Measurements from ENCODE around the gene AKIP1. TPM values are rescaled to one million over a fixed set of nuclear protein-coding genes. Genes with fewer than 3 reads are reported as not detected.

Gene AKIP1
- 10 to 100 TPM; 28.8 to 58.7 TPM for total RNA-seq

GRCh38 chr11:8911029-8911823 is at the start of gene AKIP1:
Gene AKIP1, plus strand, starts transcription at chr11:8911189. Its CDS starts 261 bp downstream, at chr11:8911450.
- DNase-seq (ENCODE audit: low spot score) (peak; percentile 86), ATAC-seq (ENCODE audit: insufficient number of reproducible peaks, low FRiP score, low read depth) (peak; percentile 56)
- H3K9me3 ChIP-seq: no peaks in the 10 kb centered on the region
- H3K27ac ChIP-seq: peak within 1 kb of the TSS; percentile 85 to 93
- no peaks in the 10 kb centered on the region for H3K27me3 ChIP-seq (replicated peaks; ENCODE audit: insufficient read depth)
- H3K4me3 ChIP-seq: peak within 1 kb of the TSS; percentile 78
- no peak for TF ChIP-seq CTCF (IDR thresholded peaks at IDR 0.05)
- H3K4me1 ChIP-seq (ENCODE audit: control insufficient read depth in 1 of 2, low read depth in 2 of 2): peaks cover 11 to 37% of the 10 kb centered on the region in 2 donors
- no peaks in the 10 kb centered on the region for H3K36me3 ChIP-seq

GRCh38 chr11:8863838-8864237 is 47.2 kb upstream of the AKIP1 start:
- peak; percentile 73 for ATAC-seq (ENCODE audit: insufficient number of reproducible peaks, low FRiP score, low read depth)
- no peaks in the 10 kb centered on the region for H3K9me3 ChIP-seq
- H3K4me3 ChIP-seq: no peak overlapping the region
- no peak for TF ChIP-seq CTCF (IDR thresholded peaks at IDR 0.05)
- H3K36me3 ChIP-seq: no peaks in the 10 kb centered on the region
- no peaks in the 10 kb centered on the region for H3K27me3 ChIP-seq (replicated peaks; ENCODE audit: insufficient read depth)
- H3K27ac ChIP-seq: no peak overlapping the region
- DNase-seq (ENCODE audit: low spot score): no peak
- no peaks in the 10 kb centered on the region for H3K4me1 ChIP-seq (ENCODE audit: control insufficient read depth in 1 of 2, low read depth in 2 of 2)

- ATAC-seq (ENCODE audit: insufficient number of reproducible peaks, low FRiP score, low read depth) (no peak), DNase-seq (ENCODE audit: low spot score) (no peak)
- Histone ChIP-seq H3K4me3 (no peak overlapping the region), H3K9me3 (no peaks in the 10 kb centered on the region), H3K27ac (no peak overlapping the region), H3K27me3 (replicated peaks; ENCODE audit: insufficient read depth) (no peaks in the 10 kb centered on the region), H3K4me1 (ENCODE audit: control insufficient read depth in 1 of 2, low read depth in 2 of 2) (peaks cover 0 to 6% of the 10 kb centered on the region in 2 donors), H3K36me3 (no peaks in the 10 kb centered on the region)
- TF ChIP-seq CTCF (IDR thresholded peaks at IDR 0.05): no peak
These were observed 45.7 kb upstream of the AKIP1 start for GRCh38 chr11:8865304-8865703.

GRCh38 chr11:8867035-8867434 is 44.0 kb upstream of the AKIP1 start:
- H3K4me1 ChIP-seq (ENCODE audit: control insufficient read depth in 1 of 2, low read depth in 2 of 2): peaks cover 3 to 13% of the 10 kb centered on the region in 2 donors
- no peaks in the 10 kb centered on the region for H3K36me3 ChIP-seq
- no peak for TF ChIP-seq CTCF (IDR thresholded peaks at IDR 0.05)
- H3K27me3 ChIP-seq (replicated peaks; ENCODE audit: insufficient read depth): no peaks in the 10 kb centered on the region
- no peak overlapping the region for H3K27ac ChIP-seq
- no peak overlapping the region for H3K4me3 ChIP-seq
- ATAC-seq (ENCODE audit: insufficient number of reproducible peaks, low FRiP score, low read depth): no peak
- DNase-seq (ENCODE audit: low spot score): no peak
- no peaks in the 10 kb centered on the region for H3K9me3 ChIP-seq

- DNase-seq (ENCODE audit: low spot score) (no peak), ATAC-seq (ENCODE audit: insufficient number of reproducible peaks, low FRiP score, low read depth) (no peak)
- H3K9me3 ChIP-seq: no peaks in the 10 kb centered on the region
- H3K27me3 ChIP-seq (replicated peaks; ENCODE audit: insufficient read depth): no peaks in the 10 kb centered on the region
- no peak overlapping the region for H3K27ac ChIP-seq
- H3K36me3 ChIP-seq: no peaks in the 10 kb centered on the region
- no peak overlapping the region for H3K4me3 ChIP-seq
- TF ChIP-seq CTCF (IDR thresholded peaks at IDR 0.05): no peak
- peaks cover 3 to 15% of the 10 kb centered on the region in 2 donors for H3K4me1 ChIP-seq (ENCODE audit: control insufficient read depth in 1 of 2, low read depth in 2 of 2)
These were observed 42.9 kb upstream of the AKIP1 start for GRCh38 chr11:8867931-8868631.

Measured in thoracic aorta (tissue), 2 donors.